Left lobe of liver (tissue), 2 donors: ENCODE measurements around the gene GAS7. TPM values are rescaled to one million over a fixed set of nuclear protein-coding genes. Genes with fewer than 3 reads are reported as not detected.
A peak's percentile ranks its signal among the peaks of the same experiment; 100 is the strongest.

ENCODE experiments used
- ATAC-seq: fragments of 200-7000 bp; cut with Tn5 transposase; one replicate; pipeline ENCODE4 v1.9.1; 2020; ENCODE audit warnings: mild to moderate bottlenecking, moderate library complexity
- DNase-seq: peaks from one replicate; pipeline ENCODE4 v3.0.0-alpha.2; 2020; ENCODE audit warnings: low spot score
- total RNA-seq: library from RNA; stranded (reverse); gene quantifications from one replicate; pipeline ENCODE4 v1.2.1, GENCODE V29; 2021
- donor health status: DM: no; HTN: no; CAD: no; lungs with moderate emphysema.
- donor health status: DM: no; HTN: yes; CAD: no.

Gene GAS7
- total RNA-seq, 1 donor from 2014 or later = 2.4 TPM

GRCh38 chr17:10139577-10139976 is 58.8 kb downstream of the GAS7 start:
- DNase-seq (no peak), ATAC-seq (no peak)

GRCh38 chr17:10136258-10136981 is 62.0 kb downstream of the GAS7 start:
- ATAC-seq (no peak), DNase-seq (no peak)

GRCh38 chr17:10135539-10136257 is 62.7 kb downstream of the GAS7 start:
- DNase-seq (no peak), ATAC-seq (no peak)

GRCh38 chr17:10130677-10131076 is 67.7 kb downstream of the GAS7 start:
- no peak for DNase-seq
- ATAC-seq = no peak

GRCh38 chr17:10130263-10130662 is 68.1 kb downstream of the GAS7 start:
- no peak for ATAC-seq
- DNase-seq = no peak

- peak; percentile 33 for ATAC-seq
- no peak for DNase-seq
Observed at GRCh38 chr17:10127819-10128425, 70.5 kb downstream of the GAS7 start.

- no peak for DNase-seq
- peak; percentile 10 for ATAC-seq
Observed at GRCh38 chr17:10126616-10127501, 71.5 kb downstream of the GAS7 start.

- DNase-seq = no peak
- ATAC-seq = no peak
Observed at GRCh38 chr17:10126276-10126615, 72.2 kb downstream of the GAS7 start.

- ATAC-seq (no peak), DNase-seq (no peak)
Observed at GRCh38 chr17:10125531-10126275, 72.7 kb downstream of the GAS7 start.

- ATAC-seq (no peak), DNase-seq (no peak)
Observed at GRCh38 chr17:10123093-10123492, 75.3 kb downstream of the GAS7 start.

- no peak for DNase-seq
Observed at GRCh38 chr17:10121971-10122707, 76.3 kb downstream of the GAS7 start.

GRCh38 chr17:10120749-10121148 is 77.7 kb downstream of the GAS7 start:
- ATAC-seq (no peak), DNase-seq (no peak)

More at GRCh38 chr17:10121971-10122707, 76.3 kb downstream of the GAS7 start:
- ATAC-seq = no peak

- ATAC-seq (peak; percentile 24), DNase-seq (no peak)
Observed at GRCh38 chr17:10120109-10120485, 78.3 kb downstream of the GAS7 start.

GRCh38 chr17:10119203-10120108 is 79.0 kb downstream of the GAS7 start:
- ATAC-seq (peak; percentile 25), DNase-seq (no peak)

- DNase-seq (no peak), ATAC-seq (no peak)
Observed at GRCh38 chr17:10118788-10119130, 79.6 kb downstream of the GAS7 start.

GRCh38 chr17:10117581-10118001 is 80.8 kb downstream of the GAS7 start:
- peak; percentile 24 for ATAC-seq
- DNase-seq = no peak

GRCh38 chr17:10116753-10117420 is 81.5 kb downstream of the GAS7 start:
- ATAC-seq (no peak), DNase-seq (no peak)

- no peak for ATAC-seq
- no peak for DNase-seq
Observed at GRCh38 chr17:10116267-10116666, 82.1 kb downstream of the GAS7 start.
